NCI-H2196 treated with DMSO at 0.1 percent for 48 hours (cell line): Measurements from ENCODE around the gene TMEM41B.
"Not testable (repeated sequence)": the region's sequence is repeated elsewhere in the genome, so short reads cannot be mapped to it uniquely, and the experiment has no call there.

Experiments
- DNase-seq: peaks from one replicate; lab custom pipeline; 2025; ENCODE audit not compliant: unreplicated experiment; lab: John Stamatoyannopoulos, UW

The TMEM41B gene

DNA sequence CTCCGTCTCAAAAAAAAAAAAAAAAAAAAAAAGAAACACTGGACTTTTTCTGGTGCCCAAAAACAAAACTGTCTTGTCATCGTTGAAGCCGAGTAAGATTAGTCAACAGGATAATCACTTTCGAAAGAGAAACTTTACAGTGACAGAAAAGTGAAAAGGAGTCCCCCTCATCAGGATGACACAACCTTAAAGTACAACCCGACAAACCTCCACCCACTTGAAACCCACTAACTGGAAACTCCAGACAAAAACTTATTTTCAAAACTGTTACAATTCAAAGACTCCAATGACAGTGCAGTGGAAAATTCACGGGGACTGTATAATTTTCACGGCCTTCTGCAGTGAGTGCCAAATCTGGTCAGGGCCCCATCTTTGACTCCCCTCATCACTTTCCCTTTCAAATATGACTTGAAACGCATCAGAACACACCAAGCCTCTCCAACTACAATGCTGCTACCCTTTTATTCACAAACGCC, 50.5 kb downstream of the TMEM41B start:
- DNase-seq: no peak

GRCh38 chr11:9260838-9261146, 53.6 kb downstream of the TMEM41B start:
- DNase-seq: not testable (repeated sequence)

DNA sequence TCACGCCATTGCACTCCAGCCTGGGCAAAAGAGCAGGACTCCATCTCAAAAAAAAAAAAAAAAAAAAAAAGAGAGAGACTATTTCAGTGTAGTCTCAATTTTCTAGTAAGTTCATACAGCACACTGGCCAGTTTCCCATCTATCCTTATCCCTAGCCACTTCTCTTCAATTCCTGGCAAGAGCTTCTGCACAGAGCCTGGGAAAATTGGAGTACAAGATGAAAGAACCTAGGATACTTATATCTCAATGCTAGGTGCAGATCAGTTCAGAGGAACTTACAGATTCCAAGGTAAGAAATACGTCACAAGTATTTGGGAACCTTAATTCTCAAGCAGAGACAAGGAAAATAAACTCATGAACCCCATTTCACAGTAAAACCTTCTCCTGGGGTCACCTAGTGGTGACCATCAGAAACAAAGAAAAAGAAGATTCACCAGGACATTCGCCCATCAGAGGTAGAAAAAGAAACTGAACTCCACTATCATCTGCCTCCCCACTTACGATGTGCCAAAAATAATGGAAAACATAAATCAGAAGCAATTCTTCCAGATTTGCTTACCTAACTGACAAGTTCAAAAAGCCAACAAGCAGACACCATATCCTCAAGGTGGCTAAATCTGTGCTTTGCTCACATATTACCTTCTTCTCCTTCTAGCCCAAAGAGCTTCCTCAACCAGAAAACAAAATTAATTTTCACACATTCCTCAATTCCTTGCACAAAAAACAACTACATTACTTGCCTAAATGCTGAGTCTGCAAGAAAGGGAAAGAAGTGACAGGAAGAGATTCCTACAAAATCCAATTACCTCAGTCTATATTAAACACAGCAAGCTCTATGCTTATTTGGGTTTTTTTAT, 54.2 kb downstream of the TMEM41B start:
- no peak for DNase-seq

- DNase-seq: not testable (repeated sequence)
Measured at GRCh38 chr11:9258279-9258678, 56.1 kb downstream of the TMEM41B start.

- DNase-seq: no peak
Measured at GRCh38 chr11:9254416-9254815, 60.0 kb downstream of the TMEM41B start.

- no peak for DNase-seq
Measured at GRCh38 chr11:9253086-9253485, 61.3 kb downstream of the TMEM41B start.

DNA sequence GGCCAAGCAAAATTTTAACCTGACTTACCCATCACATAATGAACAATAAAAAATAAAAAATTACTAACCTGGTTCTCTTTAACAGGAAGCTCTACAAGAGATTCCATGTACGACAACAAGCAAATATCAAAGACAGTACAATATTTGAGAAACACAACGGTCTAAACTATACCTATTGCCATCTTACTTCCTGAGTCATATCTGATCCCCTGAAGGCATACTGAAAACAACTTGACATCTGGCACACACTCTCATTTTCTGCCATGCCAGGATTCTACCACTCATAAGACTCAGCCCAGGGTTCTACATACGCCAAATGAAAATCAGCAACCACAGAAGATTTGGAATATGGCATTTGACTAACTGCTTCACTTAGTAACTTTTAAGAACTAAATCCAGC, 63.1 kb downstream of the TMEM41B start:
- no peak for DNase-seq

GRCh38 chr11:9250139-9250582, 64.2 kb downstream of the TMEM41B start:
- no peak for DNase-seq

DNA sequence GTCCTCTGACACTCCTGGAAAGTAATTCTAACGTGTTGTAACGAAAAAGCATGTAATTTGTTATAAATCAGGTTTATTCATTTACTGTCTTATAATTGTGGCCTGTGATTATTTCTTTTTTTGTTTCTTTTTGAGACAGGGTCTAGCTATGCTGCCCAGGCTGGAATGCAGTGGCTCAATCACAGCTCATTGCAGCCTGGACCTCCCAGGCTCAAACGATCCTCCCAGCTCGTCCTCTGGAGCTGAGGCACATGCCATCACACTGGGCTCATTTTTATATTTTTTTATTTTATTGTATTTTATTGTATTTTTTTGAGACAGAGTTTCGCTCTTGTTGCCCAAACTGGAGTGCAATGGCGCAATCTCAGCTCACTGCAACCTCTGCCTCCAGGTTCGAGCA, 65.1 kb downstream of the TMEM41B start:
- no peak for DNase-seq

- DNase-seq: no peak
Measured at GRCh38 chr11:9247863-9248262, 66.5 kb downstream of the TMEM41B start.

GRCh38 chr11:9236242-9236641, 78.2 kb downstream of the TMEM41B start:
- DNase-seq: not testable (repeated sequence)

DNA sequence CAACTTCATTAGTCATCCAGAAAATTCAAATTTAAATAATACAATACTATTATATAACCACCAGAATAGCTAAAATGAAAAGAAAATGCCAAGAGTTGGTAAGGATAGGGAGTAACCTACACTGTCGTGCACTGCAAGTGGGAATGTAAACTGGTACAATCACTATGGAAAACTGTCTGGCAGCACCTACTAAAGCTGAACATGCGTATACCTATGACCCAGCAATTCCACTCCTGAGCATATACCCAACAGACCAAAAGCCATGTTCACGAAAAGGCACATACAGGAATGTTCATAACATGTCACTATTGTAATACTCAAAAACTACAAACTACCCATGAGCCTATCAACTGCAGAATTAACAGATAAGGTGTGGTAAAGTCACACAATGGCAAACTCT, 81.9 kb downstream of the TMEM41B start:
- DNase-seq: no peak

DNA sequence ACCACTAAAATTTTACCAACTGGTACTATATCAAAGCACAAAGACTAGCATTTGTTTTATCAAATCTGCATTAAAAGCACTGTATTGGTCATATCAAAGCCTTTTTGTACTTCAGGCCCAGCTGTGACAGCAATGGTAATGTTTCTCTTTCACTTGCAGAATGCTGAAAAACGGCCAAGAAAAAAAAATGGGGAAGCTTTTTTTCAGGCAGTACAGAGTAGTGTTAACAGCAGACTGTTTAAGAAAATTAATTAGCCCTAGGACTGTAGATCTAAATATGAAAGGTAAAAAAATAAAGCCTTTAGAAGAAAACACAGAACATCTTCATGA, 82.6 kb downstream of the TMEM41B start:
- no peak for DNase-seq
